Activated T-cell treated with anti-CD3 and anti-CD28 coated beads, Interleukin-2, amount 50 U/mL, for 48 hours (primary cell): Measurements from ENCODE around the gene TMC1.
"Not testable (repeated sequence)": the region's sequence is repeated elsewhere in the genome, so short reads cannot be mapped to it uniquely, and the experiment has no call there.

ENCODE experiments used
- DNase-seq, 2 experiments: peaks; one replicate each; pipeline ENCODE4 v3.0.0-alpha.2; 2020

Gene TMC1

GRCh38 chr9:72521416-72521815, at the start of gene TMC1:
Gene TMC1, plus strand, starts transcription at chr9:72521608. Its CDS starts 127,041 bp downstream, at chr9:72648649.
- not testable (repeated sequence) for DNase-seq

- DNase-seq: no peak
Measured at GRCh38 chr9:72473474-72474261, 47.7 kb upstream of the TMC1 start.

- DNase-seq: no peak
Measured at GRCh38 chr9:72474676-72475075, 46.7 kb upstream of the TMC1 start.

GRCh38 chr9:72476100-72476499, 45.3 kb upstream of the TMC1 start:
- no peak for DNase-seq

GRCh38 chr9:72476617-72477437, 44.6 kb upstream of the TMC1 start:
- DNase-seq: peak; percentile 38 to 45

- DNase-seq: no peak
Measured at GRCh38 chr9:72477930-72478518, 43.4 kb upstream of the TMC1 start.

- DNase-seq: no peak
Measured at GRCh38 chr9:72478966-72479365, 42.4 kb upstream of the TMC1 start.

- DNase-seq: not testable (repeated sequence)
Measured at GRCh38 chr9:72480261-72480660, 41.1 kb upstream of the TMC1 start.

GRCh38 chr9:72480921-72481320, 40.5 kb upstream of the TMC1 start:
- DNase-seq: no peak

- no peak for DNase-seq
Measured at GRCh38 chr9:72485821-72486593, 35.4 kb upstream of the TMC1 start.

- DNase-seq: no peak
Measured at GRCh38 chr9:72486594-72486955, 34.8 kb upstream of the TMC1 start.

- DNase-seq: not testable (repeated sequence)
Measured at GRCh38 chr9:72487665-72488064, 33.7 kb upstream of the TMC1 start.

GRCh38 chr9:72489986-72490385, 31.4 kb upstream of the TMC1 start:
- DNase-seq: no peak

- no peak for DNase-seq
Measured at GRCh38 chr9:72491242-72491641, 30.2 kb upstream of the TMC1 start.

- DNase-seq: no peak
Measured at GRCh38 chr9:72494051-72494450, 27.4 kb upstream of the TMC1 start.

- no peak for DNase-seq
Measured at GRCh38 chr9:72497447-72498046, 23.9 kb upstream of the TMC1 start.

- no peak for DNase-seq
Measured at GRCh38 chr9:72506615-72507014, 14.8 kb upstream of the TMC1 start.

- DNase-seq: no peak
Measured at GRCh38 chr9:72509053-72509452, 12.4 kb upstream of the TMC1 start.

GRCh38 chr9:72509635-72510034, 11.8 kb upstream of the TMC1 start:
- no peak for DNase-seq

- DNase-seq: not testable (repeated sequence)
Measured at GRCh38 chr9:72521011-72521410, 397 bp upstream of the TMC1 start.

GRCh38 chr9:72524820-72525540, 3.6 kb downstream of the TMC1 start:
- DNase-seq: peak; percentile 29 to 40
